ENCODE data around the gene OVOL2. TPM values are rescaled to one million over a fixed set of nuclear protein-coding genes. Genes with fewer than 3 reads are reported as not detected.

The OVOL2 gene
- total and polyA plus RNA-seq, 2 experiments from 2014 or later, result 11.2 to 11.5 TPM

- TF ChIP-seq ETS1 (IDR thresholded peaks at IDR 0.05) (no peak), EZH2 (IDR thresholded peaks at IDR 0.05; ENCODE audit: low read depth, unreplicated experiment) (no peak)
Measured at GRCh38 chr20:18063676-18064075, 6.0 kb upstream of the OVOL2 start (continued).

- H3K27ac Mint-ChIP-seq, result no peak overlapping the region
- H3K36me3 Mint-ChIP-seq (ENCODE audit: low read depth), result no peaks in the 10 kb centered on the region; the same call in 2 of the 3 replicates
- ATAC-seq (no peak), DNase-seq (ENCODE audit: low spot score) (no peak)
- Histone ChIP-seq H4K20me1 (replicated peaks; ENCODE audit: insufficient read depth) (no peaks in the 10 kb centered on the region; the same call in 1 of the 2 replicates), H3K27me3 (ENCODE audit: insufficient read depth) (peaks cover 45% of the 10 kb centered on the region), H3K4me3 (peak overlapping the region; percentile 92), H3F3A (replicated peaks; ENCODE audit: low read depth) (no peaks in the 10 kb centered on the region; the same call in none of the 2 replicates), H3K4me2 (peak overlapping the region; percentile 90), H3K36me3 (ENCODE audit: insufficient read depth) (no peaks in the 10 kb centered on the region), H3K9me2 (ENCODE audit: insufficient read depth) (no peaks in the 10 kb centered on the region), H3K4me1 (ENCODE audit: insufficient read depth) (peaks cover 28% of the 10 kb centered on the region), H3K79me2 (replicated peaks; ENCODE audit: insufficient read depth) (no peaks in the 10 kb centered on the region), H2AFZ (peak overlapping the region; percentile 76; the same call in 1 of the 2 replicates), H3K27ac (ENCODE audit: low read depth) (no peak overlapping the region)
- no peaks in the 10 kb centered on the region for H3K9me3 Mint-ChIP-seq
- H3K4me3 Mint-ChIP-seq, result peak overlapping the region; percentile 82
- H3K4me1 Mint-ChIP-seq, result peaks cover 23% of the 10 kb centered on the region
- H3K27me3 Mint-ChIP-seq (ENCODE audit: insufficient read depth, low read depth, poor library complexity), result peaks cover 20% of the 10 kb centered on the region
- TF ChIP-seq EZH2phosphoT487 (IDR thresholded peaks at IDR 0.05; ENCODE audit: unreplicated experiment) (no peak), ETS1 (IDR thresholded peaks at IDR 0.05) (no peak), CREB1 (CRISPR knock-in tag; IDR thresholded peaks at IDR 0.05; ENCODE audit: low read depth) (no peak), ZNF114 (CRISPR knock-in tag; IDR thresholded peaks at IDR 0.05) (no peak), REST (IDR thresholded peaks at IDR 0.05; ENCODE audit: unreplicated experiment) (no peak), POLR2AphosphoS5 (IDR thresholded peaks at IDR 0.05; ENCODE audit: low read depth) (no peak), CTCF (conservative IDR thresholded peaks at IDR 0.05; ENCODE audit: low read depth in 2 of 2) (no peak), ZNF331 (CRISPR knock-in tag; IDR thresholded peaks at IDR 0.05; ENCODE audit: low read depth) (no peak), STAT1 (IDR thresholded peaks at IDR 0.05; ENCODE audit: unreplicated experiment) (no peak), JUNB (IDR thresholded peaks at IDR 0.05; ENCODE audit: unreplicated experiment) (no peak), ZNF462 (CRISPR knock-in tag; IDR thresholded peaks at IDR 0.05) (no peak)
Measured at GRCh38 chr20:18059603-18060002, 1.9 kb upstream of the OVOL2 start.
